ENCODE measurements around the gene YWHAH.

Gene YWHAH

DNA sequence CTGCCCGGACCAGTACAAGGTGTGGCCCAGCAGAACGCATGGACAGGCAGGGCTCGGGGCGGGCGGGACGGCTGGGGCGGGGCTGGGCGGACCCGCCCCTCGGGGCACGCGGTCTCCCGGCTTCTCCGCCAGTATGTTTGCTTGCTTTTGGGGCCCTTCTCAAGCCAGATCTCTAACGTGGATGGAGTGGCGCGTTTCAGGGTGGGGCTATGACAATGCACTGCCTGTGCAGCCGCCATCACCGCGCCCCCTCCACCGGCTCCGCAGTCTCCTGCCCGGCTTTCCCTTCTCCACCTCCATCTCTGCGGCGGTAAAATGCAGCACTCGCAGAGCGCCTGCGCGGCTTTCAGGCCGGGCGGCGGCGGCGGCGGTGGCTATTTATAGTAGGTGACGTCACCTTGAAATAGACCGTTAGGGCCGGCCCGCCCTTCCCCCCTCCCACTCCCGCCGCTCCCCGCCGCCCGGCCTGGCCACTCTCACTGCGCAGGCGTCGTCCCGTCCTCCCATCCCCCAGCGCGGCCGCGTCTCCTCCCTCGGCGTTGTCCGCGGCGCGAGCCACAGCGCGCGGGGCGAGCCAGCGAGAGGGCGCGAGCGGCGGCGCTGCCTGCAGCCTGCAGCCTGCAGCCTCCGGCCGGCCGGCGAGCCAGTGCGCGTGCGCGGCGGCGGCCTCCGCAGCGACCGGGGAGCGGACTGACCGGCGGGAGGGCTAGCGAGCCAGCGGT is at the start of gene YWHAH:
Gene YWHAH (plus strand): TSS at position 558 of the 722 bp plus-strand sequence. CDS start 199 bp downstream, outside the sequence.
- DNase-seq: peak; percentile 92

- DNase-seq: no peak
Measured at GRCh38 chr22:31895411-31896123, 48.8 kb upstream of the YWHAH start.

- no peak for DNase-seq
Measured at GRCh38 chr22:31896472-31896871, 47.9 kb upstream of the YWHAH start.

DNA sequence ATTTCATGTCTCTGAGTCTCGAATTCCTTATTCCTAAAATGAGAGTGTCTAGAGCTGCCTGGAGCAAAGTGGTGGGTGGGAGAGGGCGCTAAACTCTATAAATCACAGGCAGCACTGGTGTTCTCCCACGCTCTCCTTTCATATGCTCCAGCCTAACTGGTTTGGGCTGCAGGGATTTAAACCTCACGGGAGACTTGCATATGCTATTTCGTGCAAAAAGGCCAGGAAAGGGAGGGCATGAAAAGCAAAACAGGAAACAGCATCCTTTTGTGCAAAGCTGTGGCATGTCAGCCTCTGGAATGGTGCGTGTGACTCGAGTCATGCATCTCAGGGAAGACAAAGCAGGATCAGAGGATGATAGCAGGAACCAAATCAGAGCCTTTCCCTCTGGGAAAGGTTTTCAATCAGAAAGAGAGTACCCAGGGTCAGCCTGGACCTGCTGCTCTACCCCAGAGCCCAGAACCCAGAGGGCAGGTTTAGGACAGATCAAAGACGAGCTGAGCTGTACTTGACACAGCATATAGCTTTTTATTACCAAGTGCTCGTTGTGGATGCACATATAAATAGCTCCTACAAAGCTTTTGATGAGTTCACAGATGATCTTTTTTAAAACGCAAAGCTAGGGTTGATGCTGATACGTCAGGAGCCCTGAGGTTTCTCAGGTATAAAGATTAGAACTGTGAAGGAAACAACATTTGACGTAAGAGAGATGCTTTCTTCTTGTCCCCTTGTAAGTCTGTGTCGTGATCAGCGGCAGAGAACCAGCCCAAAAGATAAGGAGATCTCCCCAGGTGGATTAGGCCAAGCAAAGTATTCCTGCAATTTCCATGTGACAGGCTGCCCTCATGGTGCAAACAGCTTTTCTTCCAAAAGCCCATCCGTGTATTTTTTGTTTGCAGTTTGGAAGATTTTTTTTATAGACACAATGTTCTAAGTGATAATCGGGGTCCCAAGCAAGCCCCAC is 46.2 kb upstream of the YWHAH start:
- no peak for DNase-seq

- DNase-seq: no peak
Measured at GRCh38 chr22:31898926-31899325, 45.4 kb upstream of the YWHAH start.

DNA sequence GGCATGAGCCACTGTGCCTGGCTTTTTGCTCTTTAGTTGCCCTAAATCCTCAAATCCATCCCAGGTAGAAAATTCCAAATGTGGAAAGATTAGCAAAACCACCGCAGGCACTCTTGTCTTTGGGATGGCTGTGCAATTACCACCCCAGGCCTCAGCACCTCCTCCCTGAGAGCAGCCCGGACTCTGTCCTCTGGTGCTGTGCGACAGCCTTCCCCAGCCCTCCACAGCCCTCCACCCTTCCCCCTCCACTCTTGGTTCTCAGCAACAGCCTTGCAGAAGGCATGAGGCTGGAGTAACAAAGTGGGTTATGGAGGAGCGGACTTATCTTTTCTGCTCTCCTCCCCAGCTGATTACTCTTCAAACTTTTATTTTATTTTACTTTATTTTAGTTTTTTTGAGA is 44.7 kb upstream of the YWHAH start:
- DNase-seq: no peak

DNA sequence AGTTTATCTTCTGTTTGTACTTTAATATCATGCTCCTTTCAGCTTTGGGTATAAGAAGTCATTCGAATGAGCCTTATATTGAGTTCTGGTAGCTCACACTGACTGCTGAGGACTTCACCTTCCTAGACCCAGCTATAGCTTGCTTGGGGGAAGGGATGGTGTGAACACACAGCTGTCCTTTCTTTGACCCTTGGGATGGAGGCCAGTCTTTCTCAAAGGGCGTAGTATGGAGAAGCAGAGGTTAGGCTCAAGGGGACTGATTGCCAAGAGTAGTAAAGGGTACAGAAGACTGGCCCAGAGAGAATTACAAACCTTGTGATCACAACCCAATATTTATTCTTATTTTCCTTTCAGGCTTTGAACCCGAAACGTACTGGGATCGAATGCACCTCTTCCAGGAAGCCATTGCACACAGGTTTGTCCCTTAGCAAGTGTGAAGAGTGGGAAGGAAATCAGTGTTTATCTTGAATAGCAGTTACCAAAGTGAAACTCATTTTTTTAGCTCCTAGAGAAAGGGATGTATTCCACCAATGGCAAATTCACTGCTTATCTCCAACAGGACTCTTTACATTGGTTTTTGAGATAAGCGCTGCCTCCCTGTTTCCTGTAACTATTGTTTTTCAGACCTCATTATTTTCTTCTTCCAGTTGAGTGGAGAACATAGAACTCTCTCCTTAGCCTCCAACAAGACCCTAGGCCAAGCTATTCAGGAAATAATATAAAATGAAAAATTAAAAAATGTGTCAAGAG is 42.8 kb upstream of the YWHAH start:
- DNase-seq: no peak

DNA sequence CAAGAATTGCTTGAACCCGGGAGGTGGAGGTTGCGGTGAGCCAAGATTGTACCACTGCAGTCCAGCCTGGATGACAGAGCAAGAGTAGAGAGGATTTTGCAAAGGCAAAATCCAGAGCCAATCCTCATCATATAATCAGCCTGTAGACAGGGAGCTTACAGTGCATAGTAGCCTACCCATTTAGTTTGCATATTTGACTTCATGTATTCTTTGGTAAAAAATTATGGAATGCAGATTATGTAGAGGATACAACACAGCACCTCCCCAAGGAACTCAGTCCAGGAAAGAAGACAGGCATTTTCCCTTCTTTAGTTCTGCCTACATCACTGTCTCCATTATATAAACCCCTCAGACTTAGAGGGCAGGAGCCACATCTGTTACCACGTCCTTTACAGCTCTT is 39.7 kb upstream of the YWHAH start:
- no peak for DNase-seq

DNA sequence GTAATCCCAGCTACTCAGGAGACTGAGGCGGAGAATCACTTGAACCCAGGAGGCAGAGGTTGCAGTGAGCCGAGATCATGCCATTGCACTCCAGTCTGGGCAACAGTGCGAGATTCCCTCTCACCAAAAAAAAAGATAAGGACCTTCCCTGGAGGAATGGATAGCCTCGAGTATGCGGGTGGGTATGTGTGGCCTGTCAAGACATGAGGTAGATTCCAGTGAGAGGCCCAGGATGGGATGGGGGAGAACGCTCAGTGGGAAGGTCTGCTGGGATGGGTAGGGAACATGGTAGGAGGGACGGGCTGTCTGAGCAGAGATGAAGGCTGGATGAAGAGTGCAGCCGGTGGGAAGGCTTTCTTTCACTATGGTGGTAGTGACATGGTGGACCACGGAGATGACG is 39.0 kb upstream of the YWHAH start:
- DNase-seq: no peak

- no peak for DNase-seq
Measured at GRCh38 chr22:31906086-31906485, 38.2 kb upstream of the YWHAH start.

DNA sequence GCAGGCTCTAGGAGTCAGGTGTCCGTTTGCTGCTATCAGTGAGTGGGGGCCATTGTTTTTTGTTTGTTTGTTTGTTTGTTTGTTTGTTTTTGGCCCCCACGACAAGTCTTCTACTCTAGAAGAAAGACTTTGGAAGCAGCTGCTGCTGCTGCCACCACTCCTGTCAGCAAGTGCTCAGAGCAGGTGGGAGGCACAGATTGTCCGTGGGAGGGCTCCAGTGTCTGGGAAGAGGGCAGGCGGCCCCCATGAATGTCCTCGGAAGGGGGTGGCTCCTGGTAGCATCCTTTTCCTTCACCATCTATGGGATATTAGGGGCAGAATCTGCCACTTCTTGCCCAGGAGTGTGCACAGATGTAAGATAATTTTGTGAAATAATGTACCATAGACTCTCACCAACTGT is 37.8 kb upstream of the YWHAH start:
- DNase-seq: no peak

DNA sequence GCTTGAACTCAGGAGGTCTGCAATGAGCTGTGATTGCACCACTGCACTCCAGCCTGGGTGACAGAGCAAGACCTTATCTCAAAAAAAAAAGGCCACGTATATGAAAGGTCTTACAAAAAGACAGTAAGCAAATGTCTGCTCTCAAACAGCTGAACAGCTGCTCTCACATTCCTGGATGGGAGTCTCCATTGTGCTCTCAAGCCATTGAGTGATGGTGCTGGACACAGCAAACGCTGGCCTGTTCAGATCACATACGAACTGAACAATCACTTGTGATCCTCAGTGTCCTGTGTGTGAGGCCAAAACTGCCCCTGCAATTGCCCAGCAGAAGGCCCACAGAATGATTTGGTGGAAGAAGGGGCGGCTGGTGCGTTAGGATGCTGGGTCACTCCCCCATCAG is 34.4 kb upstream of the YWHAH start:
- DNase-seq: no peak

GRCh38 chr22:31911565-31912406 is 32.5 kb upstream of the YWHAH start:
- no peak for DNase-seq

GRCh38 chr22:31912407-31912743 is 32.0 kb upstream of the YWHAH start:
- DNase-seq: no peak

DNA sequence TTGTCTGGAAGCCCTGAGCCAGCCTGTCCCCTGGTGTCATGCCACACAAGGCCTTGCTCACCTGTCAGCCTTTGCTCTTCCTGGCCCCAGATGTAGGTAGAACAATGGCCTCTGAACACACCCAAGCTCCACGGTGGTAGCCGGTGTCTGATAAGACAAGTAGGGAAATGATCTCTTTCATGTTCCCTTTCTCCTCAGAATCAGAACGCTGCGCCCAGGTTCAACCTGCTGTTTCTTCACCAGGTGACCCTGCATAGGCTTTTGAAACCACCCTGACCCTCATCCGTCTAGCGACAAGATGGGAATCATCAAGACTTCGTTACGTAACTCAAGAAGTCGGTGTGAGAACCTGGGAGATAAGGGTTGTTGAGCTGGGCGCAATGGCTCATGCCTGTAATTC is 28.7 kb upstream of the YWHAH start:
- no peak for DNase-seq

DNA sequence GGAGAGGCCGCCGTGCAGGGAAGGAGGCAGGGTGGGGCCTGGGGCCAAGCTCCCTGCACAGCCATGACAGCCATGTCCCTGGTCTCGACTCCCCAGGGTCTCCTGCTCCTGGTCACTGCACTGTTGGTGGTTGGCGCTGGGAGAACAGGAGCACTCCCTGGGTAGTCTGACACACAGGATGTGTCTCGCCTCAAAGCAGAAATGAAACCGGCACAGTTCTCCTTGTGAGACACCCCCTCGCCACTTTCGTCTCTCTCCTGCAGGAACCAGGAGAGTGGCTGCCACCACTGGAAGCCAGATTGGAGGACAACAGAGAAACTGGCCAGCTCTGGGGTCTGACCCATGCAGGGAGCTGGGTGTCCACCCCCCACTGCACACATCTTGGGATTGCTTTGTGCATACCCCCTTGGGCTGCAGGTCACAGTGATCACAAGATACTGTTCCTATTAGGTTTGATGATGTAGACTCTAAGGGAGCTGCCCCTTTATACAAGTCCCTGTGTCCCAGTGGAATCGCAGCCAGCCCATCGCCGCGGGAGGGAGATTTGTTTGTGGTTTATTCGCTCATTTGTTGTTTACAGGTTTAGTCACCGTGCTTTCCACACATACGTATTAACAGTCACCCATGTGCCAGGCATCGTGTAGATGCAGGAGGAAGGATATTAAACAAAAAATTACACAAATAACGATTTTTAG is 27.0 kb upstream of the YWHAH start:
- no peak for DNase-seq

- DNase-seq: no peak
Measured at GRCh38 chr22:31919730-31920129, 24.6 kb upstream of the YWHAH start.

DNA sequence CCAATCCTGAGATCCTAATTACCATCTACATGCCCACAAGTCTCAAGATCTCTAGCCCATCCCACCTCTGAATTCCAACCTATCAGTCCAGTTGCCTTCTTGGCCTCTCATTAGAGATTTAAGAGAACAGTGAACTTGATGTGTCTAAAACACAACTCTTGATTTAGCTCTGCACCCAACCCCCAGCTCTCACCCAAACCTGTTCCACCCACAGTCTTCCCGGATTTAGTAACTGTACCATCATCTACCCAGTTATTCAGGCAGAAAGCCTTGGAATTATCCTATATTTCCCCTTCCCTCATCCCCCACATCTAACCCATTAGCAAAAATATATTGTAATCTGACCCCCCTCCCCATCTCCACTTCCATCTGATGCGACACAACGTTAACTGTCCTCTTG is 24.0 kb upstream of the YWHAH start:
- no peak for DNase-seq

- no peak for DNase-seq
Measured at GRCh38 chr22:31921106-31921505, 23.2 kb upstream of the YWHAH start.

DNA sequence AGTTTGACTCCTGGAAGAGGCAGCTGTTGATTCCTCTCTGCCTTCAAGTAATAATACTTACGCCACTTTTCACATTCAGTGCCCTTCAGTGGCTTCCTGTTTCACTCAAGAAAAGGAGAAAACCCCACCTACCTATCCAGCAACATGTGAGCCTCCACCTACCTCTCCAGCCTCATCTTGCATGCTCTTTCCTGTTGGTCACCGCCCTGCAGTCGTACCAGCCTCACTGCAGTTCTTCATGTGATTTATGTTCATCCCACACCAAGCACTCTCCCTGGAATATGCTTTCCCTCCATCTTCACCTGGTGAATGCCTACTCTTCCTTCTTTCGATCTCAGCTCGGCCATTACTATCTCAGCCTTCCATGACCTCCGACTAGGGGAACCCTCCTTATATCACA is 21.8 kb upstream of the YWHAH start:
- no peak for DNase-seq

- peak; percentile 60 for DNase-seq
Measured at GRCh38 chr22:31923136-31923535, 21.2 kb upstream of the YWHAH start.
